GM15510 (cell line): ENCODE results near the gene BLOC1S6.

Source experiments
- POLR2A ChIP-seq: IDR thresholded peaks from 3 replicates; pipeline ENCODE4 v1.6.1; 2011; ENCODE audit warnings: borderline replicate concordance; ENCODE audit not compliant: insufficient read length; ENCODE audit errors: extremely low read depth

The BLOC1S6 gene

GRCh38 chr15:45645026-45645980, 58.1 kb downstream of the BLOC1S6 start:
- no peak for TF ChIP-seq POLR2A

- no peak for TF ChIP-seq POLR2A
Observed at GRCh38 chr15:45646220-45646619, 59.0 kb downstream of the BLOC1S6 start.

GRCh38 chr15:45647828-45648227, 60.6 kb downstream of the BLOC1S6 start:
- no peak for TF ChIP-seq POLR2A

- TF ChIP-seq POLR2A, result no peak
Observed at GRCh38 chr15:45648521-45649200, 61.5 kb downstream of the BLOC1S6 start.

GRCh38 chr15:45650889-45651525, 63.8 kb downstream of the BLOC1S6 start:
- TF ChIP-seq POLR2A, result no peak

GRCh38 chr15:45653702-45654424, 66.7 kb downstream of the BLOC1S6 start:
- TF ChIP-seq POLR2A, result no peak

GRCh38 chr15:45654749-45655148, 67.6 kb downstream of the BLOC1S6 start:
- no peak for TF ChIP-seq POLR2A

- TF ChIP-seq POLR2A, result no peak
Observed at GRCh38 chr15:45657254-45657653, 70.1 kb downstream of the BLOC1S6 start.

GRCh38 chr15:45657764-45658545, 70.8 kb downstream of the BLOC1S6 start:
- TF ChIP-seq POLR2A, result no peak
